ENCODE results near the gene SNRPB2. TPM values are rescaled to one million over a fixed set of nuclear protein-coding genes. Genes with fewer than 3 reads are reported as not detected.

Gene SNRPB2
- total and polyA plus RNA-seq, 2 donors (not counting 3 experiments of a cell fraction or from before 2014, with no cell fraction given): 43.7 to 76.0 TPM

DNA sequence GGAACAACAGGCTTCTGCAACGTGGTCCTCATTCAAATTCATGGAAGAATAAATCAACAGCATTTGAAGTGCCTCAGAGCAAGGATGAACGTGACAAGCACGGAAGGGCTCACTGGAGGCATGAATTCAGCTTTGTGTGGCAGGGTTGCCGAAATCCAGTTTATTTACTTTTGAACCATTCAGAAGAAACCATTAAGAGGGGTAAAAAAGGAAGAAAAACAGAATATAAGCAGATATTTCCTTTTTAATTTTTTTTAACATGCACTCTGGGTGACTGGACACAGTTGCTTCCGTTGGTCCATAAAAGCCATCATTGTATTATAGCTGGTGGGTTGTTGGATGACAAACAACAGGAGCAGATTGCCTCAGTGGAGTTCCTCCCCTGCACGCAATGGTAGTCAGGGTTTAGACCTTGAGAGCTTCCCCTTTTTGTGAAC, 17.3 kb upstream of the SNRPB2 start:
- FAIRE-seq (no peak), DNase-seq (ENCODE audit: low read depth, low spot score) (no peak)
- Histone ChIP-seq H3K27me3 (ENCODE audit: control insufficient read depth in 2 of 2, insufficient read depth in 2 of 2, low read length in 2 of 2) (peaks cover 0 to 1% of the 10 kb centered on the region in 2 experiments), H3K36me3 (ENCODE audit: control insufficient read depth in 2 of 2, extremely low read depth in 1 of 2, insufficient read depth in 2 of 2, low read length in 2 of 2) (no peaks in the 10 kb centered on the region), H3K4me1 (ENCODE audit: control insufficient read depth, extremely low read depth, insufficient read depth, low read length) (no peaks in the 10 kb centered on the region), H3K79me2 (ENCODE audit: control insufficient read depth, insufficient read depth, low read length) (no peaks in the 10 kb centered on the region), H3K9me1 (replicated peaks; ENCODE audit: control insufficient read depth, extremely low read depth, insufficient read depth, low read length) (no peaks in the 10 kb centered on the region), H3K9me3 (replicated peaks; ENCODE audit: control insufficient read depth, insufficient read depth, low read length) (no peaks in the 10 kb centered on the region), H3K9ac (replicated peaks; ENCODE audit: extremely low read depth, insufficient read depth, low read length) (no peak overlapping the region), H3K27ac (ENCODE audit: insufficient read depth, low read depth, low read length) (no peak overlapping the region), H4K20me1 (replicated peaks; ENCODE audit: control insufficient read depth, extremely low read depth, insufficient read depth, low read length) (no peaks in the 10 kb centered on the region), H3K4me3 (replicated peaks in 1 of 3; ENCODE audit: insufficient read depth in 1 of 3, low read depth in 1 of 3, low read length in 3 of 3) (no peak overlapping the region), H2AFZ (ENCODE audit: low read depth, low read length) (no peak overlapping the region), H3K4me2 (ENCODE audit: insufficient read depth, low read length) (no peak overlapping the region)
- dilution Hi-C loops (cut with MboI; ENCODE audit: extremely low pct_ligation_motif_present, low sequenced_read_pairs): no loop called here
- no TSS peak for BruUV-seq (replicated peaks)
- CTCF ChIA-PET: no interaction called here
- POLR2A ChIA-PET: no interaction called here
- intact Hi-C loops (cut with micrococcal nuclease): no loop called here
- TF ChIP-seq, protein P1, sequence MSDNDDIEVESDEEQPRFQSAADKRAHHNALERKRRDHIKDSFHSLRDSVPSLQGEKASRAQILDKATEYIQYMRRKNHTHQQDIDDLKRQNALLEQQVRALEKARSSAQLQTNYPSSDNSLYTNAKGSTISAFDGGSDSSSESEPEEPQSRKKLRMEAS (IDR thresholded peaks at IDR 0.05; ENCODE audit: insufficient read depth, insufficient read length): no peak
- TF ChIP-seq MYC (IDR thresholded peaks at IDR 0.05; ENCODE audit: low read depth, low read length) (no peak), EZH2 (IDR thresholded peaks at IDR 0.05; ENCODE audit: borderline replicate concordance, low read depth, low read length, severe bottlenecking) (no peak), POLR2A (IDR thresholded peaks at IDR 0.05; ENCODE audit: low read depth, low read length) (no peak), POLR2AphosphoS5 (IDR thresholded peaks at IDR 0.05; ENCODE audit: insufficient read depth, low read depth, low read length) (no peak), FOS (IDR thresholded peaks at IDR 0.05; ENCODE audit: borderline replicate concordance, insufficient read depth, low read length) (no peak), GATA2 (IDR thresholded peaks at IDR 0.05; ENCODE audit: insufficient read depth, insufficient read length, low read depth, low read length) (no peak), JUN (IDR thresholded peaks at IDR 0.05; ENCODE audit: borderline replicate concordance, insufficient read depth, insufficient read length, low read depth) (no peak)
- TF ChIP-seq, protein P2, sequence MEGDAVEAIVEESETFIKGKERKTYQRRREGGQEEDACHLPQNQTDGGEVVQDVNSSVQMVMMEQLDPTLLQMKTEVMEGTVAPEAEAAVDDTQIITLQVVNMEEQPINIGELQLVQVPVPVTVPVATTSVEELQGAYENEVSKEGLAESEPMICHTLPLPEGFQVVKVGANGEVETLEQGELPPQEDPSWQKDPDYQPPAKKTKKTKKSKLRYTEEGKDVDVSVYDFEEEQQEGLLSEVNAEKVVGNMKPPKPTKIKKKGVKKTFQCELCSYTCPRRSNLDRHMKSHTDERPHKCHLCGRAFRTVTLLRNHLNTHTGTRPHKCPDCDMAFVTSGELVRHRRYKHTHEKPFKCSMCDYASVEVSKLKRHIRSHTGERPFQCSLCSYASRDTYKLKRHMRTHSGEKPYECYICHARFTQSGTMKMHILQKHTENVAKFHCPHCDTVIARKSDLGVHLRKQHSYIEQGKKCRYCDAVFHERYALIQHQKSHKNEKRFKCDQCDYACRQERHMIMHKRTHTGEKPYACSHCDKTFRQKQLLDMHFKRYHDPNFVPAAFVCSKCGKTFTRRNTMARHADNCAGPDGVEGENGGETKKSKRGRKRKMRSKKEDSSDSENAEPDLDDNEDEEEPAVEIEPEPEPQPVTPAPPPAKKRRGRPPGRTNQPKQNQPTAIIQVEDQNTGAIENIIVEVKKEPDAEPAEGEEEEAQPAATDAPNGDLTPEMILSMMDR (IDR thresholded peaks at IDR 0.05; ENCODE audit: extremely low read depth in 1 of 2, insufficient read depth in 1 of 2, low read depth in 1 of 2, low read length in 2 of 2): no peak
